KMS-11 (cell line): Measurements from ENCODE around the gene PARS2.

Experiments
- H2AFZ ChIP-seq: fragments of 200-600 bp; sonication (generic); 2 replicates; pipeline ENCODE4 v1.6.1; 2016; ENCODE audit warnings: antibody characterized with exemption, mixed run types, low read depth
- H3K27ac ChIP-seq: fragments of 200-600 bp; sonication (generic); 2 replicates; pipeline ENCODE4 v1.6.1; 2016; ENCODE audit warnings: mild to moderate bottlenecking, mixed run types
- H3K27me3 ChIP-seq: fragments of 200-600 bp; sonication (generic); 2 replicates; pipeline ENCODE4 v1.6.1; 2017; ENCODE audit warnings: mild to moderate bottlenecking, low read depth, mixed run types, moderate library complexity; ENCODE audit not compliant: insufficient read depth
- H3K36me3 ChIP-seq: fragments of 200-600 bp; sonication (generic); 2 replicates; pipeline ENCODE4 v1.6.1; 2017; ENCODE audit warnings: mild to moderate bottlenecking, mixed run types; ENCODE audit not compliant: insufficient read depth
- H3K4me1 ChIP-seq: fragments of 200-600 bp; sonication (generic); 2 replicates; pipeline ENCODE4 v1.6.1; 2016; ENCODE audit warnings: mild to moderate bottlenecking, low read depth, mixed run types; ENCODE audit not compliant: poor library complexity, severe bottlenecking
- H3K4me2 ChIP-seq: fragments of 200-600 bp; sonication (generic); 2 replicates; pipeline ENCODE4 v1.7.0; 2016; ENCODE audit warnings: mild to moderate bottlenecking, mixed run types
- H3K4me3 ChIP-seq: fragments of 200-600 bp; sonication (generic); IDR thresholded peaks from 2 replicates; pipeline ENCODE4 v1.6.1; 2017; ENCODE audit warnings: low read depth, low read length, mixed read lengths; ENCODE audit not compliant: insufficient read depth
- H3K79me2 ChIP-seq: fragments of 200-600 bp; sonication (generic); 2 replicates; pipeline ENCODE4 v1.6.1; 2016; ENCODE audit warnings: low read depth, mixed run types; ENCODE audit not compliant: insufficient read depth
- H3K9ac ChIP-seq: fragments of 200-600 bp; sonication (generic); 2 replicates; pipeline ENCODE4 v1.6.1; 2016; ENCODE audit warnings: mild to moderate bottlenecking, mixed run types
- H4K20me1 ChIP-seq: fragments of 200-600 bp; sonication (generic); 2 replicates; pipeline ENCODE4 v1.6.1; 2016; ENCODE audit warnings: mild to moderate bottlenecking, mixed run types; ENCODE audit not compliant: insufficient read depth
- CTCF ChIP-seq: fragments of 200-600 bp; sonication (generic); conservative IDR thresholded peaks from 2 replicates; pipeline ENCODE4 v1.6.1; 2017; ENCODE audit warnings: low read depth, mild to moderate bottlenecking, antibody characterized with exemption, low read length, moderate library complexity, mixed read lengths

The PARS2 gene

GRCh38 chr1:54764922-54765561 is 719 bp upstream of the PARS2 start:
- Histone ChIP-seq H4K20me1 (no peaks in the 10 kb centered on the region), H3K79me2 (no peaks in the 10 kb centered on the region), H3K4me3 (no peak overlapping the region), H3K9ac (no peak overlapping the region), H3K27ac (no peak overlapping the region), H3K36me3 (no peaks in the 10 kb centered on the region), H3K4me1 (no peaks in the 10 kb centered on the region), H3K4me2 (peak overlapping the region; percentile 42), H2AFZ (no peak overlapping the region), H3K27me3 (no peaks in the 10 kb centered on the region)
- TF ChIP-seq CTCF = no peak

DNA sequence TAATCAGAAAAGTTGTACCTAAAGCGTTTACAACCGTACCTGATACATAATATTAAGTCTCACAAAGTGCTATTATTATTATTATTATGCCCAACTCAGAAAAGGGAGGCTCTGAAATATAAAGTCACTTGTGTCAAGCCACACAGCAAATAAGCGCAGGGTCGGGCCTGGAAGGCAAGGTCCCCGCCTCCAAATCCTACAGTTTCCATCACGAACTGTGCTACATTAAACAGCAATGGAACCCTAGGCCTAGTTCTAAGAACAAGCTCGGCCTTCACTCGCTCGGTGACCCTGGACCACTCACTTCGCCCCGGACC is 549 bp downstream of the PARS2 start:
- H3K36me3 ChIP-seq = no peaks in the 10 kb centered on the region
- H2AFZ ChIP-seq = peak overlapping the region; percentile 22; the same call in 1 of the 2 replicates
- no peaks in the 10 kb centered on the region for H4K20me1 ChIP-seq

GRCh38 chr1:54758678-54759348 is 5.5 kb downstream of the PARS2 start:
- no peak overlapping the region for H3K27ac ChIP-seq
- no peak for TF ChIP-seq CTCF
- no peaks in the 10 kb centered on the region for H3K4me1 ChIP-seq
- no peaks in the 10 kb centered on the region for H3K36me3 ChIP-seq
- H3K4me3 ChIP-seq = no peak overlapping the region
- H2AFZ ChIP-seq = no peak overlapping the region
- no peaks in the 10 kb centered on the region for H4K20me1 ChIP-seq
- H3K4me2 ChIP-seq = no peak overlapping the region
- no peaks in the 10 kb centered on the region for H3K27me3 ChIP-seq
- no peaks in the 10 kb centered on the region for H3K79me2 ChIP-seq
- H3K9ac ChIP-seq = no peak overlapping the region

More for the DNA sequence above, 549 bp downstream of the PARS2 start:
- no peaks in the 10 kb centered on the region for H3K79me2 ChIP-seq
- TF ChIP-seq CTCF = no peak
- no peak overlapping the region; the same call in 1 of the 2 replicates for H3K4me2 ChIP-seq
- H3K27ac ChIP-seq = no peak overlapping the region
- no peak overlapping the region for H3K4me3 ChIP-seq
- H3K4me1 ChIP-seq = no peaks in the 10 kb centered on the region
- H3K9ac ChIP-seq = peak overlapping the region; percentile 46; the same call in 1 of the 2 replicates
- H3K27me3 ChIP-seq = no peaks in the 10 kb centered on the region

DNA sequence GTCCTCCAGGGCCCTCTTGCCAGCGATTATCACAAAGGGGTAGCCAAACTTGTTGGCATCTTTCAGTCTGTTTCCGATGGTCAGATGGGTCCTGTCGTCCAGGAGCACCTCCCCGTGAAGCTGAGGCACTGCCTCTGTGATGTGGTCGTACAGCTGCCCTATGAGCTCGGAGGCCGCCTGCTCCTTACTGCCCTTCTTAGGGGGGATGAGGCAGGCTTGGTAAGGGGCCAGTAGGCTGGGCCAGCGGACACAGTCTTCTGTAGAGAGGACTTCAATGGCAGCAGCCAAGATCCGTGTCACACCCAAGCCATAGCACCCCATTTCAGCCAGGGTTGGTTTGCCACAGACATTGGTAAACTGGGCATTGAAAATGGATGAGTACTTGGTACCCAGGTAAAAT is 6.5 kb downstream of the PARS2 start:
- no peak for TF ChIP-seq CTCF
- H3K27ac ChIP-seq = no peak overlapping the region
- H3K4me1 ChIP-seq = no peaks in the 10 kb centered on the region
- no peak overlapping the region for H2AFZ ChIP-seq
- no peak overlapping the region for H3K9ac ChIP-seq
- no peaks in the 10 kb centered on the region for H3K79me2 ChIP-seq
- H3K27me3 ChIP-seq = no peaks in the 10 kb centered on the region
- no peak overlapping the region for H3K4me2 ChIP-seq
- no peak overlapping the region for H3K4me3 ChIP-seq
- no peaks in the 10 kb centered on the region for H3K36me3 ChIP-seq
- H4K20me1 ChIP-seq = no peaks in the 10 kb centered on the region
